GM13977 (cell line): Measurements from ENCODE around the gene HSPA4.
A peak's percentile ranks its signal among the peaks of the same experiment; 100 is the strongest.
"Not testable (repeated sequence)": the region's sequence is repeated elsewhere in the genome, so short reads cannot be mapped to it uniquely, and the experiment has no call there.

Experiments
- DNase-seq: peaks from one replicate; pipeline ENCODE4 v3.0.0; 2012; ENCODE audit warnings: low spot score
- in situ Hi-C: fragments of 300-500 bp; cut with MboI; formaldehyde crosslinking; loops from one replicate; pipeline ENCODE4 v1.12.0; 2022; ENCODE audit warnings: low sequenced_read_pairs, low pct_unique_long_range_greater_than_20kb, mixed read lengths, inconsistent platforms; ENCODE audit not compliant: unreplicated experiment
- TF ChIP-seq, protein P1 (sequence below): IDR thresholded peaks from 2 replicates; pipeline ENCODE4 v1.5.1; 2012; ENCODE audit warnings: mild to moderate bottlenecking, control low read depth; ENCODE audit not compliant: insufficient read depth; ENCODE audit errors: extremely low read depth, missing control alignments

Gene HSPA4

GRCh38 chr5:133051542-133052316, at the start of gene HSPA4:
Gene HSPA4 (plus strand): TSS chr5:133052013. CDS start chr5:133052251, 238 bp downstream.
- in situ Hi-C loops = no loop called here
- peak; percentile 97 for DNase-seq
- TF ChIP-seq, protein P1, sequence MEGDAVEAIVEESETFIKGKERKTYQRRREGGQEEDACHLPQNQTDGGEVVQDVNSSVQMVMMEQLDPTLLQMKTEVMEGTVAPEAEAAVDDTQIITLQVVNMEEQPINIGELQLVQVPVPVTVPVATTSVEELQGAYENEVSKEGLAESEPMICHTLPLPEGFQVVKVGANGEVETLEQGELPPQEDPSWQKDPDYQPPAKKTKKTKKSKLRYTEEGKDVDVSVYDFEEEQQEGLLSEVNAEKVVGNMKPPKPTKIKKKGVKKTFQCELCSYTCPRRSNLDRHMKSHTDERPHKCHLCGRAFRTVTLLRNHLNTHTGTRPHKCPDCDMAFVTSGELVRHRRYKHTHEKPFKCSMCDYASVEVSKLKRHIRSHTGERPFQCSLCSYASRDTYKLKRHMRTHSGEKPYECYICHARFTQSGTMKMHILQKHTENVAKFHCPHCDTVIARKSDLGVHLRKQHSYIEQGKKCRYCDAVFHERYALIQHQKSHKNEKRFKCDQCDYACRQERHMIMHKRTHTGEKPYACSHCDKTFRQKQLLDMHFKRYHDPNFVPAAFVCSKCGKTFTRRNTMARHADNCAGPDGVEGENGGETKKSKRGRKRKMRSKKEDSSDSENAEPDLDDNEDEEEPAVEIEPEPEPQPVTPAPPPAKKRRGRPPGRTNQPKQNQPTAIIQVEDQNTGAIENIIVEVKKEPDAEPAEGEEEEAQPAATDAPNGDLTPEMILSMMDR = no peak

DNA sequence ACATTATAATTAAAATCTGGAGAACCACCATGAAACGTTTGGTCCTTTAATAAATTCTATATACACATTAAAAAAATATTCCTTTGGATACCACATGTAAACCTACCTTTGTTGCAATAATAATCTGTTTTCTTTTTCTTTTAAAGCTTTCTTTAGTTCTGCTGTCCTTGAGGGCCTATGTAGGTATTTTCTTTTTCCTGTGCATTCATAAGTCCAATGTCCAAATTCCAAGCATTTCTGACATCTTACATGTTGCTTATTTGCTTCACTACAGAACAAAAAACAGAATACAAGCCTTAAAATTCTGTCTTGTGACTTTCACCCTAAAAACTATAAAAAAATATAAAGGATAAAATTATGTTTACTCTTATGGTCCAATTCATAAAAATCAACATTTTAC, 45.2 kb upstream of the HSPA4 start:
- in situ Hi-C loops = no loop called here
- no peak for DNase-seq

DNA sequence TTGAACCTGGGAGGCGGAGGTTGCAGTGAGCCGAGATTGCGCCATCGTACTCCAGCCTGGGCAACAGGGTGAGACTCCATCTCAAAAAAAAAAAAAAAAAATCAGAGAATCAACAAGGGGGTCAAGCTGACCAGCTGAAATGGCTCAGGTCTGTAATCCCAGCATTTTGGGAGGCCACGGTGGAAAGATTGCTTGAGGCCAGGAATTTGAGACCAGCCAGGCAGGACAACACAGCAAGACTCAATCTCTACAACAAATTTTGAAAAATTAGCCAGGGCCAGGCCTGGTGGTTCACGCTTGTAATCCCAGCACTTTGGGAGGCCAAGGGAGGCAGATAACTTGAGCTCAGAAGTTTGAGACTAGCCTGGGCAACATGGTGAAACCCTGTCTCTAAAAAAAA, 43.4 kb upstream of the HSPA4 start:
- in situ Hi-C loops, DNase-seq: not testable (repeated sequence)

More for the DNA sequence above, 45.2 kb upstream of the HSPA4 start:
- TF ChIP-seq, protein P1 = no peak

DNA sequence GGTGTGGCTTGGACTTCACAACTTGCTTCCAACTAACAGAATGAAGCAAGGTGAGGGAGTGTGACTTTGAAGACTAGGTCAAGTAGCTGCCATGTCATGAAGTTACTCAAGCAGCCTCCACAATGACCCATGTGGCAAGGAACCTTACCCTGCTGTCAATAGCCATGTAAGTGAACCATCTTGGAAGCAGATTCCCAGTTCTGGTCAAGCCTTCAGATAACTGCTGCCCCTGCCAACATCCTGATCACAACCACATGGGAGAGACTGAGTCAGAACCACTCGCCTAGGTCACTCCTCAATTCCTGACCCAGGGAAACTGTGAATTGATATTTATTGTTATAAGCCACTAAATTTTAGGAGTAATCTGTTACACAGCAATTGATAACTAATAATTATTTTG, 36.3 kb upstream of the HSPA4 start:
- TF ChIP-seq, protein P1 = no peak
- in situ Hi-C loops = no loop called here
- no peak for DNase-seq

- TF ChIP-seq, protein P1 = no peak
- in situ Hi-C loops = no loop called here
- DNase-seq = no peak
Observed at GRCh38 chr5:133017964-133018363, 33.8 kb upstream of the HSPA4 start.

- DNase-seq, in situ Hi-C loops: not testable (repeated sequence)
Observed at GRCh38 chr5:133019471-133019870, 32.3 kb upstream of the HSPA4 start.

DNA sequence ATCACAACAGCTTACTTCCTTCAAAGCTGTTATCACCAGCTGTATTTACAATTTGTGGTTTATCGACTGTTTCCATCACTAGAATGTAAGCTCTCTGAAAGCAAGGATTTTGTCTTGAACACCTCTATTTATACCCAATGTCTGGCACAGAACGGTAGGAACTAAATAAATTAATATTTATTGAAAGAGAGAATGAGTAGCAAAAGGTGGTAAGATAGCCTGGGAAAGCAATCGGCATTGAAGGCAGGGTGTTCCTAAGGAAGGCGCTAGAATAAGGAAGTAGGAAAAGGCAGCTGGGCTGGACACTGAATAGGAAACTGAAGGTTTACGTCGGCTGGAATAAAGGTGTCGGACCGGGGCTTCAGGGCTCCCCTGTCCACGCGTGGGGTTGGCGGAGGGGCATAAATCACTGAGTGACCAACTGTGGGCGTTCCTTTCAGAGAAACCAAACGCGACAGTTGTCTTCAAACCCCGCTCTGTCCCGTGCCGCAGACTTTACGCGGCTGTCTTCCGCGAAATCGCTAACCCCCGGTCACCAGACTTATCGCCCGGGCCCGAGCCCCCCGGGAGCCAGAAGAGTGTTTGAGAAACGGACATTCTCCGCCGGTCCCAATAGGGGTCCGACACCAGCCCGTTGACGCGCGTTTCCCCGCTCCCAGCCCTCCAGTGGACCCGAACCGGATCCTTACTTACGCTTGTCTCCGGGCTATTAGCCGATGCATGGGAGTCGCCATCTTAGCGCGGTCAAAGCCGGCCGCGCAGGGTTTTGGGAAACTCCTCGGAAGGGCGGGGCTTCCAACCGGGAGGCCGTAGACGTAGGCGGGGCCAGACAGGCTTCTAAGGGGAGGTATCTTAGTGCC, 25.8 kb upstream of the HSPA4 start, which contains the start of gene ZCCHC10:
ZCCHC10 (minus strand) TSS at position 746 of the 860 bp plus-strand sequence; CDS start at position 734, 12 bp downstream.
- TF ChIP-seq, protein P1 = no peak
- in situ Hi-C loops = no loop called here
- peak; percentile 92 for DNase-seq
